Neural cell (in vitro differentiated cells): ENCODE results near the gene BMP7. TPM values are rescaled to one million over a fixed set of nuclear protein-coding genes. Genes with fewer than 3 reads are reported as not detected.

Experiments
- H2AFZ ChIP-seq: fragments of 200-600, 300-800 bp; sonication (generic), shearing (Covaris generic); 2 replicates; pipeline ENCODE4 v1.6.0; 2014; ENCODE audit warnings: low read depth, mild to moderate bottlenecking, antibody characterized with exemption, low read length, moderate library complexity
- H3F3A ChIP-seq: fragments of 200-600 bp; shearing (Covaris generic); 2 replicates; pipeline ENCODE4 v1.6.1; 2016; ENCODE audit warnings: mild to moderate bottlenecking, moderate library complexity, mixed read lengths, antibody characterized with exemption, low read length; ENCODE audit not compliant: insufficient read depth, poor library complexity, severe bottlenecking
- H3K27ac ChIP-seq: fragments of 200-600, 300-800 bp; sonication (generic), shearing (Covaris generic); 2 replicates; pipeline ENCODE4 v1.5.1; 2014; ENCODE audit warnings: mild to moderate bottlenecking, low read length, moderate library complexity
- H3K27me3 ChIP-seq: fragments of 300-800, 200-600 bp; sonication (generic), shearing (Covaris generic); 2 replicates; pipeline ENCODE4 v1.6.0; 2014; ENCODE audit warnings: mild to moderate bottlenecking, low read depth, low read length, moderate library complexity; ENCODE audit not compliant: insufficient read depth
- H3K36me3 ChIP-seq: fragments of 300-800, 200-600 bp; sonication (generic), shearing (Covaris generic); 2 replicates; pipeline ENCODE4 v1.5.1; 2014; ENCODE audit warnings: mild to moderate bottlenecking, antibody characterized with exemption, low read length, moderate library complexity; ENCODE audit not compliant: insufficient read depth
- H3K4me2 ChIP-seq: fragments of 300-800, 200-600 bp; sonication (generic), shearing (Covaris generic); 2 replicates; pipeline ENCODE4 v1.6.0; 2014; ENCODE audit warnings: mild to moderate bottlenecking, low read length
- H3K4me3 ChIP-seq: fragments of 300-800, 200-600 bp; sonication (generic), shearing (Covaris generic); 2 replicates; pipeline ENCODE4 v1.5.1; 2014; ENCODE audit warnings: mild to moderate bottlenecking, low read length, moderate library complexity
- H3K79me2 ChIP-seq: fragments of 200-600 bp; shearing (Covaris generic); replicated peaks from 2 replicates; pipeline ENCODE4 v1.6.0; 2014; ENCODE audit warnings: mild to moderate bottlenecking, low read length, moderate library complexity; ENCODE audit not compliant: insufficient read depth
- H3K9ac ChIP-seq: fragments of 300-800, 200-600 bp; sonication (generic), shearing (Covaris generic); 2 replicates; pipeline ENCODE4 v1.6.1; 2016; ENCODE audit warnings: mild to moderate bottlenecking, low read length, mixed read lengths
- H3K9me2 ChIP-seq: fragments of 200-600 bp; shearing (Covaris generic); 2 replicates; pipeline ENCODE4 v1.6.1; 2016; ENCODE audit warnings: mild to moderate bottlenecking, low read length, mixed read lengths; ENCODE audit not compliant: insufficient read depth
- H3K9me3 ChIP-seq: fragments of 200-600, 300-800 bp; sonication (generic), shearing (Covaris generic); 2 replicates; pipeline ENCODE4 v1.6.1; 2016; ENCODE audit warnings: mild to moderate bottlenecking, mixed run types, low read length, moderate library complexity, mixed read lengths
- H4K20me1 ChIP-seq: fragments of 200-600 bp; shearing (Covaris generic); 2 replicates; pipeline ENCODE4 v1.6.1; 2016; ENCODE audit warnings: mild to moderate bottlenecking, mixed run types; ENCODE audit not compliant: insufficient read depth
- EP300 ChIP-seq: fragments of 450-650 bp; conservative IDR thresholded peaks from 2 replicates; pipeline ENCODE4 v1.6.1; 2014; ENCODE audit warnings: antibody characterized with exemption, mild to moderate bottlenecking, moderate library complexity; ENCODE audit not compliant: poor library complexity, severe bottlenecking
- EZH2 ChIP-seq: fragments of 200-600, 300-800 bp; shearing (Covaris generic), sonication (generic); IDR thresholded peaks from 2 replicates; pipeline ENCODE4 v1.6.1; 2014; ENCODE audit warnings: antibody characterized with exemption, low read length, borderline replicate concordance, mild to moderate bottlenecking; ENCODE audit not compliant: insufficient read depth, poor library complexity, severe bottlenecking
- MXI1 ChIP-seq: fragments of 450-650 bp; conservative IDR thresholded peaks from 2 replicates; pipeline ENCODE4 v1.6.1; 2014; ENCODE audit warnings: antibody characterized with exemption, mild to moderate bottlenecking; ENCODE audit not compliant: poor library complexity, severe bottlenecking
- POLR2AphosphoS5 ChIP-seq: IDR thresholded peaks from 2 replicates; pipeline ENCODE4 v1.6.1; 2012
- RAD21 ChIP-seq: fragments of 450-650 bp; conservative IDR thresholded peaks from 2 replicates; pipeline ENCODE4 v1.6.1; 2014; ENCODE audit warnings: antibody characterized with exemption, mild to moderate bottlenecking, moderate library complexity
- SMC3 ChIP-seq: fragments of 450-650 bp; conservative IDR thresholded peaks from 2 replicates; pipeline ENCODE4 v1.6.1; 2014; ENCODE audit warnings: antibody characterized with exemption, mild to moderate bottlenecking, moderate library complexity; ENCODE audit not compliant: poor library complexity
- TAF1 ChIP-seq: IDR thresholded peaks from 2 replicates; pipeline ENCODE4 v1.6.1; 2012; ENCODE audit warnings: low read depth
- polyA plus RNA-seq: library from polyadenylated mRNA; depleted of rRNA; stranded (reverse); fragments of >200 nt; gene quantifications from 2 replicates; pipeline ENCODE4 v1.2.3, GENCODE V29; 2014
- TF ChIP-seq, protein P1 (sequence below): fragments of 450-650 bp; IDR thresholded peaks from 2 replicates; pipeline ENCODE4 v1.5.1; 2014; ENCODE audit warnings: antibody characterized with exemption, mild to moderate bottlenecking, moderate library complexity; ENCODE audit not compliant: poor library complexity, severe bottlenecking
- TF ChIP-seq, protein P2 (sequence below): IDR thresholded peaks from 2 replicates; pipeline ENCODE4 v1.6.1; 2012; ENCODE audit warnings: borderline replicate concordance

BMP7 gene
- polyA plus RNA-seq, 1 donor from 2014 or later = 3.6 TPM

- H3K79me2 ChIP-seq = no peaks in the 10 kb centered on the region
- H3K4me3 ChIP-seq = no peak overlapping the region
- TF ChIP-seq, protein P1, sequence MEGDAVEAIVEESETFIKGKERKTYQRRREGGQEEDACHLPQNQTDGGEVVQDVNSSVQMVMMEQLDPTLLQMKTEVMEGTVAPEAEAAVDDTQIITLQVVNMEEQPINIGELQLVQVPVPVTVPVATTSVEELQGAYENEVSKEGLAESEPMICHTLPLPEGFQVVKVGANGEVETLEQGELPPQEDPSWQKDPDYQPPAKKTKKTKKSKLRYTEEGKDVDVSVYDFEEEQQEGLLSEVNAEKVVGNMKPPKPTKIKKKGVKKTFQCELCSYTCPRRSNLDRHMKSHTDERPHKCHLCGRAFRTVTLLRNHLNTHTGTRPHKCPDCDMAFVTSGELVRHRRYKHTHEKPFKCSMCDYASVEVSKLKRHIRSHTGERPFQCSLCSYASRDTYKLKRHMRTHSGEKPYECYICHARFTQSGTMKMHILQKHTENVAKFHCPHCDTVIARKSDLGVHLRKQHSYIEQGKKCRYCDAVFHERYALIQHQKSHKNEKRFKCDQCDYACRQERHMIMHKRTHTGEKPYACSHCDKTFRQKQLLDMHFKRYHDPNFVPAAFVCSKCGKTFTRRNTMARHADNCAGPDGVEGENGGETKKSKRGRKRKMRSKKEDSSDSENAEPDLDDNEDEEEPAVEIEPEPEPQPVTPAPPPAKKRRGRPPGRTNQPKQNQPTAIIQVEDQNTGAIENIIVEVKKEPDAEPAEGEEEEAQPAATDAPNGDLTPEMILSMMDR = no peak
- TF ChIP-seq POLR2AphosphoS5 (no peak), EP300 (no peak), RAD21 (no peak), SMC3 (no peak), TAF1 (no peak), EZH2 (no peak), MXI1 (no peak)
- TF ChIP-seq, protein P2, sequence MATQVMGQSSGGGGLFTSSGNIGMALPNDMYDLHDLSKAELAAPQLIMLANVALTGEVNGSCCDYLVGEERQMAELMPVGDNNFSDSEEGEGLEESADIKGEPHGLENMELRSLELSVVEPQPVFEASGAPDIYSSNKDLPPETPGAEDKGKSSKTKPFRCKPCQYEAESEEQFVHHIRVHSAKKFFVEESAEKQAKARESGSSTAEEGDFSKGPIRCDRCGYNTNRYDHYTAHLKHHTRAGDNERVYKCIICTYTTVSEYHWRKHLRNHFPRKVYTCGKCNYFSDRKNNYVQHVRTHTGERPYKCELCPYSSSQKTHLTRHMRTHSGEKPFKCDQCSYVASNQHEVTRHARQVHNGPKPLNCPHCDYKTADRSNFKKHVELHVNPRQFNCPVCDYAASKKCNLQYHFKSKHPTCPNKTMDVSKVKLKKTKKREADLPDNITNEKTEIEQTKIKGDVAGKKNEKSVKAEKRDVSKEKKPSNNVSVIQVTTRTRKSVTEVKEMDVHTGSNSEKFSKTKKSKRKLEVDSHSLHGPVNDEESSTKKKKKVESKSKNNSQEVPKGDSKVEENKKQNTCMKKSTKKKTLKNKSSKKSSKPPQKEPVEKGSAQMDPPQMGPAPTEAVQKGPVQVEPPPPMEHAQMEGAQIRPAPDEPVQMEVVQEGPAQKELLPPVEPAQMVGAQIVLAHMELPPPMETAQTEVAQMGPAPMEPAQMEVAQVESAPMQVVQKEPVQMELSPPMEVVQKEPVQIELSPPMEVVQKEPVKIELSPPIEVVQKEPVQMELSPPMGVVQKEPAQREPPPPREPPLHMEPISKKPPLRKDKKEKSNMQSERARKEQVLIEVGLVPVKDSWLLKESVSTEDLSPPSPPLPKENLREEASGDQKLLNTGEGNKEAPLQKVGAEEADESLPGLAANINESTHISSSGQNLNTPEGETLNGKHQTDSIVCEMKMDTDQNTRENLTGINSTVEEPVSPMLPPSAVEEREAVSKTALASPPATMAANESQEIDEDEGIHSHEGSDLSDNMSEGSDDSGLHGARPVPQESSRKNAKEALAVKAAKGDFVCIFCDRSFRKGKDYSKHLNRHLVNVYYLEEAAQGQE = no peak
- H3K9me2 ChIP-seq = no peaks in the 10 kb centered on the region
- no peaks in the 10 kb centered on the region for H3F3A ChIP-seq
- H2AFZ ChIP-seq = no peak overlapping the region
- H3K4me2 ChIP-seq = no peak overlapping the region
- no peaks in the 10 kb centered on the region for H3K9me3 ChIP-seq
- no peaks in the 10 kb centered on the region for H4K20me1 ChIP-seq
- H3K27ac ChIP-seq = no peak overlapping the region
- no peak overlapping the region for H3K9ac ChIP-seq
- H3K27me3 ChIP-seq = no peaks in the 10 kb centered on the region
- no peaks in the 10 kb centered on the region for H3K36me3 ChIP-seq
Observed at GRCh38 chr20:57198132-57199072, 68.0 kb downstream of the BMP7 start.

DNA sequence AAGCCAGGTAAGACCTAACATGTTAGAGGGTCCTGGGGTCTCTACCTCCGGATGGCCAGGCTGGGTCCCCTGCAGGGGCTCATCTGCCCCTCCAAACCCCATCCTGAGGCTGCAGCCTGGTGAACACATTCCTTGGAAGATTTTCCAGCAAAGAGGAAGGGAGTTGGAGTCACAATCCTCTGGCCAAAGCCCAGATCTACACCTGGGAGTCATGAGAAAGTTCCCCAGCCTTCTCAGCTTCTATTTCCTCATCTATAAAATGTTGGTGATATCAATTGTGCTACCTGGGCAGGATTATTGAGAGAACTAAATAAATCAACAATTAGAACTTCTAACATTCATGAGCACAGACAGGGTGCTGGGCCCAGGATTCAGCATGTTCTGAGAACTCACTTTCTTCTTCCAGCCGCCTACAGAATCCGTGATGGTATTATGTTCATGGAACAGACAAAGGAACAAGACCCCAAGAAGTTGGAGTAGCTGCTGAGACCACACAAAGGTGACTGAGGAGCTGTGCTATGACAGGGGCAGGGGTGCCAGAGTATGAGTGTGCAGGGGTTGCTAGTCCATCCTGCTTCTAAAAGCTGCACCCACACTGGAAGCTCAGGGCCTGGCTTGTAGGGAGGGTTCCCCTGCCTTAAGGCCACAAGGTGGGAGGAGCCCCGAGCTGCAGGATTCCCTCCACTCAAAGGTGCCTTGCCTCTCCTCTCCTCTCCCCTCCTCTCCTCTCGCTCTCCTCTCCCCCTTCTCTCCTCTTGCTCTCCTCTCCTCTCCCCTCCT is 68.9 kb downstream of the BMP7 start:
- TF ChIP-seq SMC3 (no peak), MXI1 (no peak), EZH2 (no peak), EP300 (no peak), POLR2AphosphoS5 (no peak), RAD21 (no peak), TAF1 (no peak)
- TF ChIP-seq, protein P2 = no peak
- TF ChIP-seq, protein P1 = no peak
- Histone ChIP-seq H3K9me3 (no peaks in the 10 kb centered on the region), H3K9ac (no peak overlapping the region), H3F3A (no peaks in the 10 kb centered on the region), H3K36me3 (no peaks in the 10 kb centered on the region), H3K27me3 (no peaks in the 10 kb centered on the region), H3K79me2 (no peaks in the 10 kb centered on the region), H2AFZ (no peak overlapping the region), H3K27ac (no peak overlapping the region), H3K4me3 (no peak overlapping the region), H3K4me2 (no peak overlapping the region), H3K9me2 (no peaks in the 10 kb centered on the region), H4K20me1 (no peaks in the 10 kb centered on the region)
